HepG2 (cell line): Measurements from ENCODE around the gene GIMAP8. TPM values are rescaled to one million over a fixed set of nuclear protein-coding genes. Genes with fewer than 3 reads are reported as not detected.

Experiments used
- GATAD2A ChIP-seq: IDR thresholded peaks from 2 replicates; pipeline ENCODE4 v1.6.1; 2016
- HHEX ChIP-seq: IDR thresholded peaks from 2 replicates; pipeline ENCODE4 v1.6.1; 2016; ENCODE audit warnings: control low read depth
- HNF4A ChIP-seq: sonication (generic); formaldehyde crosslinking; IDR thresholded peaks from 2 replicates; pipeline ENCODE4 v1.4.0; 2020; ENCODE audit warnings: missing genetic modification reagents
- LCORL ChIP-seq, 2 experiments: fragments of 450-650 bp in 1 of 2; sonication (generic) in 1 of 2; formaldehyde crosslinking in 1 of 2; IDR thresholded peaks; 2 replicates each; pipeline versions ENCODE4 v1.5.0 to v1.6.1; 2017 to 2020; ENCODE audit warnings: antibody characterized with exemption in 1 of 2, missing genetic modification reagents in 1 of 2
- MLX ChIP-seq: IDR thresholded peaks from 2 replicates; pipeline ENCODE4 v1.6.1; 2016
- NFATC3 ChIP-seq: sonication (generic); formaldehyde crosslinking; IDR thresholded peaks from 2 replicates; pipeline ENCODE4 v1.5.1; 2020; ENCODE audit warnings: mild to moderate bottlenecking, missing genetic modification reagents
- NFRKB ChIP-seq: fragments of 450-650 bp; IDR thresholded peaks from 2 replicates; pipeline ENCODE4 v1.6.1; 2017
- POLR2AphosphoS5 ChIP-seq: IDR thresholded peaks from 2 replicates; pipeline ENCODE4 v1.6.1; 2012; ENCODE audit warnings: low read depth, low read length
- RBM22 ChIP-seq: fragments of 200-400 bp; formaldehyde crosslinking; optimal IDR thresholded peaks from 2 replicates; pipeline ENCODE3; 2017; ENCODE audit warnings: mild to moderate bottlenecking, low read length, moderate library complexity
- RBM39 ChIP-seq: fragments of 200-400 bp; formaldehyde crosslinking; IDR thresholded peaks from one replicate; pipeline ENCODE4 v1.6.1; 2018; ENCODE audit warnings: antibody characterized with exemption, mild to moderate bottlenecking, low read depth, low read length; ENCODE audit not compliant: poor library complexity, severe bottlenecking
- REPIN1 ChIP-seq: sonication (generic); formaldehyde crosslinking; IDR thresholded peaks from 2 replicates; pipeline ENCODE4 v1.8.0; 2022; ENCODE audit warnings: missing genetic modification reagents, low read depth, mild to moderate bottlenecking, borderline replicate concordance
- SMARCE1 ChIP-seq: fragments of 450-650 bp; IDR thresholded peaks from 2 replicates; pipeline ENCODE4 v1.6.1; 2017; ENCODE audit warnings: borderline replicate concordance
- SMYD3 ChIP-seq: sonication (generic); formaldehyde crosslinking; IDR thresholded peaks from 2 replicates; pipeline ENCODE4 v1.8.1; 2023; ENCODE audit warnings: mild to moderate bottlenecking, missing genetic modification reagents
- SNAPC2 ChIP-seq: sonication (generic); formaldehyde crosslinking; IDR thresholded peaks from 2 replicates; pipeline ENCODE4 v1.8.1; 2022; ENCODE audit warnings: mild to moderate bottlenecking, missing genetic modification reagents
- SOX13 ChIP-seq, 3 experiments: fragments of 450-650 bp in 1 of 3; sonication (generic) in 1 of 3; formaldehyde crosslinking in 1 of 3; IDR thresholded peaks in 2 of 3; conservative IDR thresholded peaks in 1 of 3; 2 replicates each; pipeline versions ENCODE4 v1.5.0 to v1.6.1; 2016 to 2020; ENCODE audit warnings: antibody characterized with exemption in 1 of 3, mild to moderate bottlenecking in 1 of 3, missing compliant biosample characterization in 1 of 3, missing genetic modification reagents in 1 of 3, moderate library complexity in 1 of 3
- ZBTB33 ChIP-seq: sonication (generic); formaldehyde crosslinking; IDR thresholded peaks from 2 replicates; pipeline ENCODE4 v1.4.0; 2020; ENCODE audit warnings: missing genetic modification reagents
- ZNF788 ChIP-seq: sonication (generic); formaldehyde crosslinking; IDR thresholded peaks from 2 replicates; pipeline ENCODE4 v1.5.0; 2020; ENCODE audit warnings: mild to moderate bottlenecking, missing genetic modification reagents, borderline replicate concordance
- polyA plus RNA-seq, 8 experiments: library from polyadenylated mRNA; depleted of rRNA in 3 of 8; stranded (reverse) in 7 of 8; unstranded in 1 of 8; fragments of >200 nt; fragmentation: Illumina TruSeq in 4 of 8; extraction: Trizol in 4 of 8; gene quantifications; 2 replicates each; pipeline versions ENCODE4 v1.2.1 to v1.2.3, GENCODE V29; 2011 to 2016; ENCODE audit warnings: low read depth in 4 of 8, missing spikeins in 1 of 8, mixed read lengths in 1 of 8; ENCODE audit not compliant: insufficient read depth in 1 of 8
- total RNA-seq, 5 experiments: library from RNA; depleted of rRNA; stranded (reverse); fragments of >200 nt; fragmentation: Illumina TruSeq; extraction: Trizol; gene quantifications; 2 replicates each; pipeline ENCODE4 v1.2.3, GENCODE V29; 2016; ENCODE audit warnings: low read depth in 1 of 5
- TF ChIP-seq, protein P1 (sequence below): sonication (generic); formaldehyde crosslinking; conservative IDR thresholded peaks from 2 replicates; pipeline ENCODE4 v1.4.0; 2020; ENCODE audit warnings: mild to moderate bottlenecking, missing genetic modification reagents, moderate library complexity
- TF ChIP-seq, protein P2 (sequence below): sonication (generic); formaldehyde crosslinking; IDR thresholded peaks from 2 replicates; pipeline ENCODE4 v1.4.0; 2020; ENCODE audit warnings: missing genetic modification reagents, borderline replicate concordance

The GIMAP8 gene
- total and polyA plus RNA-seq, 2 of the 13 experiments (the other 11 are each of a cell fraction or from before 2014, with no cell fraction given): not detected

- TF ChIP-seq, protein P1, sequence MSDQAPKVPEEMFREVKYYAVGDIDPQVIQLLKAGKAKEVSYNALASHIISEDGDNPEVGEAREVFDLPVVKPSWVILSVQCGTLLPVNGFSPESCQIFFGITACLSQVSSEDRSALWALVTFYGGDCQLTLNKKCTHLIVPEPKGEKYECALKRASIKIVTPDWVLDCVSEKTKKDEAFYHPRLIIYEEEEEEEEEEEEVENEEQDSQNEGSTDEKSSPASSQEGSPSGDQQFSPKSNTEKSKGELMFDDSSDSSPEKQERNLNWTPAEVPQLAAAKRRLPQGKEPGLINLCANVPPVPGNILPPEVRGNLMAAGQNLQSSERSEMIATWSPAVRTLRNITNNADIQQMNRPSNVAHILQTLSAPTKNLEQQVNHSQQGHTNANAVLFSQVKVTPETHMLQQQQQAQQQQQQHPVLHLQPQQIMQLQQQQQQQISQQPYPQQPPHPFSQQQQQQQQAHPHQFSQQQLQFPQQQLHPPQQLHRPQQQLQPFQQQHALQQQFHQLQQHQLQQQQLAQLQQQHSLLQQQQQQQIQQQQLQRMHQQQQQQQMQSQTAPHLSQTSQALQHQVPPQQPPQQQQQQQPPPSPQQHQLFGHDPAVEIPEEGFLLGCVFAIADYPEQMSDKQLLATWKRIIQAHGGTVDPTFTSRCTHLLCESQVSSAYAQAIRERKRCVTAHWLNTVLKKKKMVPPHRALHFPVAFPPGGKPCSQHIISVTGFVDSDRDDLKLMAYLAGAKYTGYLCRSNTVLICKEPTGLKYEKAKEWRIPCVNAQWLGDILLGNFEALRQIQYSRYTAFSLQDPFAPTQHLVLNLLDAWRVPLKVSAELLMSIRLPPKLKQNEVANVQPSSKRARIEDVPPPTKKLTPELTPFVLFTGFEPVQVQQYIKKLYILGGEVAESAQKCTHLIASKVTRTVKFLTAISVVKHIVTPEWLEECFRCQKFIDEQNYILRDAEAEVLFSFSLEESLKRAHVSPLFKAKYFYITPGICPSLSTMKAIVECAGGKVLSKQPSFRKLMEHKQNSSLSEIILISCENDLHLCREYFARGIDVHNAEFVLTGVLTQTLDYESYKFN (CRISPR knock-in tag): peak; percentile 75
- peak; percentile 13; the same call in 1 of the 2 replicates for TF ChIP-seq HNF4A (CRISPR knock-in tag)
- TF ChIP-seq ZNF788 (CRISPR knock-in tag): peak; percentile 35; the same call in 1 of the 2 replicates
- TF ChIP-seq SMARCE1: no peak
- peak; percentile 43; the same call in 1 of the 2 replicates for TF ChIP-seq MLX (CRISPR knock-in tag)
- TF ChIP-seq POLR2AphosphoS5: no peak
- peak; percentile 63; the same call in 1 of the 2 replicates for TF ChIP-seq NFATC3
- TF ChIP-seq NFRKB: no peak
- TF ChIP-seq GATAD2A (CRISPR knock-in tag): peak; percentile 49; the same call in 1 of the 2 replicates
- TF ChIP-seq, protein P2, sequence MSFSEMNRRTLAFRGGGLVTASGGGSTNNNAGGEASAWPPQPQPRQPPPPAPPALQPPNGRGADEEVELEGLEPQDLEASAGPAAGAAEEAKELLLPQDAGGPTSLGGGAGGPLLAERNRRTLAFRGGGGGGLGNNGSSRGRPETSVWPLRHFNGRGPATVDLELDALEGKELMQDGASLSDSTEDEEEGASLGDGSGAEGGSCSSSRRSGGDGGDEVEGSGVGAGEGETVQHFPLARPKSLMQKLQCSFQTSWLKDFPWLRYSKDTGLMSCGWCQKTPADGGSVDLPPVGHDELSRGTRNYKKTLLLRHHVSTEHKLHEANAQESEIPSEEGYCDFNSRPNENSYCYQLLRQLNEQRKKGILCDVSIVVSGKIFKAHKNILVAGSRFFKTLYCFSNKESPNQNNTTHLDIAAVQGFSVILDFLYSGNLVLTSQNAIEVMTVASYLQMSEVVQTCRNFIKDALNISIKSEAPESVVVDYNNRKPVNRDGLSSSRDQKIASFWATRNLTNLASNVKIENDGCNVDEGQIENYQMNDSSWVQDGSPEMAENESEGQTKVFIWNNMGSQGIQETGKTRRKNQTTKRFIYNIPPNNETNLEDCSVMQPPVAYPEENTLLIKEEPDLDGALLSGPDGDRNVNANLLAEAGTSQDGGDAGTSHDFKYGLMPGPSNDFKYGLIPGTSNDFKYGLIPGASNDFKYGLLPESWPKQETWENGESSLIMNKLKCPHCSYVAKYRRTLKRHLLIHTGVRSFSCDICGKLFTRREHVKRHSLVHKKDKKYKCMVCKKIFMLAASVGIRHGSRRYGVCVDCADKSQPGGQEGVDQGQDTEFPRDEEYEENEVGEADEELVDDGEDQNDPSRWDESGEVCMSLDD (CRISPR knock-in tag): peak; percentile 75; the same call in 1 of the 2 replicates
- 0 out of 2 replicates have a peak, but pooled peaks have one; percentile 23 for TF ChIP-seq ZBTB33 (CRISPR knock-in tag)
- TF ChIP-seq SNAPC2 (CRISPR knock-in tag): 0 out of 2 replicates have a peak, but pooled peaks have one; percentile 33
- no peak for TF ChIP-seq RBM22
- TF ChIP-seq HHEX (CRISPR knock-in tag): peak; percentile 42; the same call in 1 of the 2 replicates
- no peak for TF ChIP-seq RBM39
- no peak for TF ChIP-seq SOX13 (IDR thresholded peaks at IDR 0.05)
- TF ChIP-seq SOX13 (CRISPR knock-in tag; conservative IDR thresholded peaks at IDR 0.05 in 1 of 2, IDR thresholded peaks at IDR 0.05 in 1 of 2): peak in 1 of 2 experiments; percentile 78; a peak in 2 of 4 replicates
- 0 out of 2 replicates have a peak, but pooled peaks have one; percentile 51 for TF ChIP-seq REPIN1 (CRISPR knock-in tag)
- TF ChIP-seq LCORL (IDR thresholded peaks at IDR 0.05): no peak
- TF ChIP-seq LCORL (CRISPR knock-in tag; IDR thresholded peaks at IDR 0.05): 0 out of 2 replicates have a peak, but pooled peaks have one; percentile 17
- 0 out of 2 replicates have a peak, but pooled peaks have one; percentile 49 for TF ChIP-seq SMYD3 (CRISPR knock-in tag)
Measured at GRCh38 chr7:150406567-150407421, 43.6 kb upstream of the GIMAP8 start (continued).
